Breast epithelium (tissue), 4 donors: Measurements from ENCODE around the gene MAT1A. TPM values are rescaled to one million over a fixed set of nuclear protein-coding genes. Genes with fewer than 3 reads are reported as not detected.
A peak's percentile ranks its signal among the peaks of the same experiment; 100 is the strongest.
"Not testable (repeated sequence)": the region's sequence is repeated elsewhere in the genome, so short reads cannot be mapped to it uniquely, and the experiment has no call there.

ENCODE experiments used
- DNase-seq, 2 donors: peaks; one replicate each; pipeline ENCODE4 v3.0.0-alpha.2; 2019; ENCODE audit warnings: low spot score in 2 of 2
- H3K27ac ChIP-seq, 2 donors: fragments of 200-600 bp; sonication (generic) in 1 of 2; one replicate each; pipeline ENCODE4 v1.5.1; 2016 to 2019; ENCODE audit warnings: mild to moderate bottlenecking in 1 of 2
- H3K27me3 ChIP-seq, 2 donors: fragments of 200-600 bp; sonication (generic) in 1 of 2; one replicate each; pipeline versions ENCODE4 v1.5.1 to v1.6.0; 2017 to 2019; ENCODE audit warnings: control low read depth in 1 of 2, mild to moderate bottlenecking in 1 of 2
- H3K36me3 ChIP-seq: fragments of 200-600 bp; one replicate; pipeline ENCODE4 v1.5.1; 2019
- H3K4me1 ChIP-seq, 2 donors: fragments of 200-600 bp; sonication (generic); one replicate each; pipeline ENCODE4 v1.5.1; 2016 to 2019; ENCODE audit warnings: control low read depth in 1 of 2
- H3K4me3 ChIP-seq, 3 donors: fragments of 200-600 bp; sonication (generic); 1 replicate in 2 of 3; 2 replicates in 1 of 3; pipeline ENCODE4 v1.5.1; 2016 to 2019; ENCODE audit warnings: mild to moderate bottlenecking in 3 of 3, moderate library complexity in 2 of 3
- H3K9me3 ChIP-seq, 2 donors: fragments of 200-600 bp; sonication (generic) in 1 of 2; one replicate each; pipeline ENCODE4 v1.5.1; 2016 to 2019; ENCODE audit warnings: control low read depth in 1 of 2
- CTCF ChIP-seq, 3 donors: fragments of 450-650 bp; IDR thresholded peaks; one replicate each; pipeline ENCODE4 v1.5.1; 2016 to 2017; ENCODE audit warnings: antibody characterized with exemption in 3 of 3, mild to moderate bottlenecking in 3 of 3, moderate library complexity in 3 of 3
- POLR2A ChIP-seq: fragments of 450-650 bp; IDR thresholded peaks from one replicate; pipeline ENCODE4 v1.6.1; 2016; ENCODE audit warnings: antibody characterized with exemption, mild to moderate bottlenecking, moderate library complexity
- POLR2AphosphoS5 ChIP-seq, 3 donors: sonication (generic); formaldehyde crosslinking; IDR thresholded peaks; one replicate each; pipeline ENCODE4 v1.6.1; 2017; ENCODE audit warnings: antibody characterized with exemption in 3 of 3
- intact Hi-C: fragments of 100-400 bp; cut with DNase I; formaldehyde crosslinking; loops from one replicate; pipeline ENCODE4 v1.15.1; 2023; ENCODE audit warnings: low total_unique reads
- total RNA-seq, 3 donors: library from RNA; depleted of rRNA; stranded (reverse); fragments of >200 nt; gene quantifications; one replicate each; pipeline ENCODE4 v1.1.0, GENCODE V29; 2016

The MAT1A gene
- total RNA-seq, 3 donors from 2014 or later, result 0.29 to 0.98 TPM; not detected in 1

- no peak for DNase-seq
- no peak overlapping the region for H3K27ac ChIP-seq
- TF ChIP-seq POLR2AphosphoS5 (IDR thresholded peaks at IDR 0.05), result no peak
- no peak overlapping the region for H3K4me3 ChIP-seq
- no peaks in the 10 kb centered on the region for H3K27me3 ChIP-seq
- H3K36me3 ChIP-seq, result no peaks in the 10 kb centered on the region
- intact Hi-C loops, result no loop called here
- H3K9me3 ChIP-seq, result no peaks in the 10 kb centered on the region
- no peaks in the 10 kb centered on the region for H3K4me1 ChIP-seq
Measured at GRCh38 chr10:80264081-80265056, 25.1 kb downstream of the MAT1A start.

- Histone ChIP-seq H3K27ac (no peak overlapping the region), H3K4me3 (no peak overlapping the region), H3K9me3 (no peaks in the 10 kb centered on the region), H3K4me1 (no peaks in the 10 kb centered on the region), H3K27me3 (no peaks in the 10 kb centered on the region), H3K36me3 (no peaks in the 10 kb centered on the region)
- intact Hi-C loops, result no loop called here
- TF ChIP-seq POLR2AphosphoS5 (IDR thresholded peaks at IDR 0.05) (no peak), POLR2A (no peak), CTCF (IDR thresholded peaks at IDR 0.05) (no peak)
- DNase-seq, result peak in 1 of 2 donors; percentile 20
Measured at GRCh38 chr10:80261316-80262030, 28.0 kb downstream of the MAT1A start.

- H3K4me1 ChIP-seq, result no peaks in the 10 kb centered on the region
- TF ChIP-seq POLR2A (no peak), CTCF (IDR thresholded peaks at IDR 0.05) (peak in 2 of 3 donors; percentile 68 to 70)
- no peak overlapping the region for H3K27ac ChIP-seq
- H3K36me3 ChIP-seq, result no peaks in the 10 kb centered on the region
- H3K4me3 ChIP-seq, result no peak overlapping the region
- no peaks in the 10 kb centered on the region for H3K27me3 ChIP-seq
- peak in 1 of 2 donors; percentile 42 for DNase-seq
- H3K9me3 ChIP-seq, result no peaks in the 10 kb centered on the region
- intact Hi-C loops, result no loop called here
Measured at GRCh38 chr10:80260295-80261243, 28.9 kb downstream of the MAT1A start.

GRCh38 chr10:80259405-80259871 is 30.0 kb downstream of the MAT1A start:
- peak in 1 of 2 donors; percentile 42 for DNase-seq
- TF ChIP-seq POLR2AphosphoS5 (IDR thresholded peaks at IDR 0.05) (no peak), POLR2A (no peak)
- H3K27ac ChIP-seq, result no peak overlapping the region
- H3K4me3 ChIP-seq, result no peak overlapping the region
- H3K27me3 ChIP-seq, result no peaks in the 10 kb centered on the region
- intact Hi-C loops, result no loop called here
- H3K36me3 ChIP-seq, result no peaks in the 10 kb centered on the region
- H3K9me3 ChIP-seq, result no peaks in the 10 kb centered on the region
- no peaks in the 10 kb centered on the region for H3K4me1 ChIP-seq

GRCh38 chr10:80256798-80257197 is 32.7 kb downstream of the MAT1A start:
- intact Hi-C loops, H3K4me3 ChIP-seq, H3K4me1 ChIP-seq, H3K36me3 ChIP-seq, H3K27me3 ChIP-seq, H3K9me3 ChIP-seq, H3K27ac ChIP-seq: not testable (repeated sequence)
- DNase-seq, result peak in 1 of 2 donors; percentile 52

- H3K36me3 ChIP-seq, intact Hi-C loops, H3K9me3 ChIP-seq, H3K4me1 ChIP-seq, H3K27ac ChIP-seq, H3K27me3 ChIP-seq, DNase-seq, H3K4me3 ChIP-seq: not testable (repeated sequence)
Measured at GRCh38 chr10:80254726-80255125, 34.7 kb downstream of the MAT1A start.

GRCh38 chr10:80253963-80254271 is 35.5 kb downstream of the MAT1A start:
- H3K9me3 ChIP-seq, H3K4me3 ChIP-seq, H3K27me3 ChIP-seq, DNase-seq, H3K36me3 ChIP-seq, intact Hi-C loops, H3K27ac ChIP-seq, H3K4me1 ChIP-seq: not testable (repeated sequence)
